HCT116 (cell line): ENCODE results near the gene TRPT1. TPM values are rescaled to one million over a fixed set of nuclear protein-coding genes. Genes with fewer than 3 reads are reported as not detected.

ENCODE experiments used
- ATAC-seq: fragments of 200-7000 bp; cut with Tn5 transposase; 2 replicates; pipeline ENCODE4 v1.9.1; 2020; ENCODE audit warnings: mild to moderate bottlenecking, moderate library complexity
- BruUV-seq: library from RNA; stranded (reverse); fragments of 400-500 nt; replicated peaks from 2 replicates; lab custom pipeline; 2021; lab: Mats Ljungman, UMichigan
- CTCF ChIA-PET: fragments of 300-600 bp; sonication (Branson Sonifier 250); formaldehyde crosslinking; loops from one replicate; lab custom pipeline; 2021; ENCODE audit warnings: antibody characterized with exemption; lab: Charles Lee
- POLR2A ChIA-PET: fragments of 300-600, 350-600 bp; sonication (Branson Sonifier 250); formaldehyde crosslinking; loops from one replicate; lab custom pipeline; 2021; ENCODE audit warnings: antibody characterized with exemption; lab: Charles Lee
- RAD21 ChIA-PET, 2 experiments: fragments of 300-600 bp; sonication (Branson Sonifier 250); formaldehyde crosslinking; loops; one replicate each; lab custom pipeline; 2023; ENCODE audit warnings: low total read pairs in 2 of 2; ENCODE audit not compliant: uncharacterized antibody in 2 of 2, unreplicated experiment in 2 of 2, low non-redundant PET in 1 of 2; lab: Charles Lee
- DNase-seq: peaks from one replicate; pipeline ENCODE4 v3.0.0-alpha.2; 2010; ENCODE audit warnings: low read depth, low spot score
- H2AFZ ChIP-seq: fragments of 200-600 bp; shearing (Covaris generic), sonication (generic); 2 replicates; pipeline ENCODE4 v1.6.1; 2017; ENCODE audit warnings: low read depth, mixed run types, mixed read lengths, antibody characterized with exemption, low read length; ENCODE audit not compliant: poor library complexity, severe bottlenecking
- H3K27ac ChIP-seq: 2 replicates; pipeline ENCODE4 v1.5.1; 2012; ENCODE audit warnings: low read depth, low read length
- H3K27me3 ChIP-seq: fragments of 200-600 bp; sonication (generic); 2 replicates; pipeline ENCODE4 v1.6.1; 2016; ENCODE audit warnings: mixed run types, low read length, mixed read lengths; ENCODE audit not compliant: insufficient read depth
- H3K36me3 ChIP-seq, 2 experiments: fragments of 200-500 bp in 1 of 2; fragments of 200-600 bp in 1 of 2; sonication (Bioruptor generic) in 1 of 2; sonication (generic) in 1 of 2; 2 replicates each; pipeline versions ENCODE4 v1.5.1 to v1.6.1; 2014 to 2016; ENCODE audit warnings: low read length in 2 of 2, inconsistent platforms in 1 of 2, mixed read lengths in 1 of 2, mixed run types in 1 of 2; ENCODE audit not compliant: insufficient read depth in 2 of 2, control insufficient read depth in 1 of 2
- H3K4me1 ChIP-seq, 2 experiments: fragments of 200-600 bp in 1 of 2; sonication (generic) in 1 of 2; 2 replicates each; pipeline versions ENCODE4 v1.5.1 to v1.6.1; 2012 to 2017; ENCODE audit warnings: low read length in 2 of 2, inconsistent platforms in 1 of 2, mild to moderate bottlenecking in 1 of 2, mixed read lengths in 1 of 2, mixed run types in 1 of 2, moderate library complexity in 1 of 2; ENCODE audit not compliant: insufficient read depth in 2 of 2, control insufficient read depth in 1 of 2
- H3K4me2 ChIP-seq: fragments of 200-600 bp; sonication (generic); 2 replicates; pipeline ENCODE4 v1.6.1; 2017; ENCODE audit warnings: mixed run types, low read length, mixed read lengths
- H3K4me3 ChIP-seq, 2 experiments: fragments of 200-600 bp in 1 of 2; sonication (generic) in 1 of 2; replicated peaks in 1 of 2; 2 replicates each; pipeline ENCODE4 v1.5.1; 2011 to 2016; ENCODE audit warnings: low read length in 2 of 2, control low read depth in 1 of 2, low read depth in 1 of 2, mild to moderate bottlenecking in 1 of 2, mixed read lengths in 1 of 2, mixed run types in 1 of 2
- H3K79me2 ChIP-seq: fragments of 200-600 bp; sonication (generic); 2 replicates; pipeline ENCODE4 v1.6.1; 2017; ENCODE audit warnings: mild to moderate bottlenecking, mixed run types, low read length, moderate library complexity, mixed read lengths; ENCODE audit not compliant: insufficient read depth
- H3K9ac ChIP-seq: fragments of 200-600 bp; sonication (generic); 2 replicates; pipeline ENCODE4 v1.6.1; 2016; ENCODE audit warnings: low read length, mixed read lengths
- H3K9me2 ChIP-seq: fragments of 200-600 bp; sonication (generic), shearing (Covaris generic); 2 replicates; pipeline ENCODE4 v1.6.1; 2017; ENCODE audit warnings: mixed run types, mild to moderate bottlenecking, moderate library complexity; ENCODE audit not compliant: insufficient read depth
- H3K9me3 ChIP-seq, 2 experiments: fragments of 200-500 bp in 1 of 2; fragments of 200-600 bp in 1 of 2; sonication (Bioruptor generic) in 1 of 2; sonication (generic) in 1 of 2; 2 replicates each; pipeline ENCODE4 v1.6.1; 2014 to 2017; ENCODE audit warnings: low read length in 2 of 2, mixed read lengths in 2 of 2, inconsistent platforms in 1 of 2, low read depth in 1 of 2, mild to moderate bottlenecking in 1 of 2, mixed run types in 1 of 2, moderate library complexity in 1 of 2; ENCODE audit not compliant: control insufficient read depth in 1 of 2, insufficient read depth in 1 of 2
- H4K20me1 ChIP-seq: fragments of 200-600 bp; sonication (generic), shearing (Covaris generic); 2 replicates; pipeline ENCODE4 v1.6.1; 2017; ENCODE audit warnings: mixed run types, mild to moderate bottlenecking, moderate library complexity; ENCODE audit not compliant: insufficient read depth
- EZH2 ChIP-seq: fragments of 200-600 bp; sonication (generic); IDR thresholded peaks from 2 replicates; pipeline ENCODE4 v1.6.1; 2017; ENCODE audit warnings: antibody characterized with exemption, mixed run types
- POLR2AphosphoS5 ChIP-seq: IDR thresholded peaks from 2 replicates; pipeline ENCODE4 v1.6.1; 2011; ENCODE audit warnings: mild to moderate bottlenecking, low read depth, low read length, moderate library complexity
- TCF7L2 ChIP-seq: IDR thresholded peaks from 2 replicates; pipeline ENCODE4 v1.7.0; 2011; ENCODE audit warnings: borderline replicate concordance, inconsistent platforms; ENCODE audit not compliant: insufficient read depth, insufficient read length; ENCODE audit errors: extremely low read depth
- YY1 ChIP-seq: IDR thresholded peaks from 2 replicates; pipeline ENCODE4 v1.6.1; 2011; ENCODE audit warnings: low read length, low read depth, moderate library complexity, mild to moderate bottlenecking; ENCODE audit not compliant: insufficient replicate concordance; ENCODE audit errors: extremely low read depth
- ZNF274 ChIP-seq: fragments of 200-500 bp; sonication (Bioruptor generic); IDR thresholded peaks from 2 replicates; pipeline ENCODE4 v1.6.1; 2014; ENCODE audit warnings: mild to moderate bottlenecking, low read depth, low read length, inconsistent platforms
- intact Hi-C: fragments of 100-400 bp; cut with micrococcal nuclease; formaldehyde crosslinking; loops from 2 replicates; pipeline ENCODE4 v1.10.0; 2022
- total RNA-seq: library from RNA; stranded (reverse); gene quantifications from one replicate; pipeline ENCODE4 v1.2.1, GENCODE V29; 2021; ENCODE audit not compliant: unreplicated experiment
- TF ChIP-seq, protein P1 (sequence below): IDR thresholded peaks from 2 replicates; pipeline ENCODE4 v1.6.1; 2011; ENCODE audit warnings: mild to moderate bottlenecking, low read length, moderate library complexity; ENCODE audit not compliant: insufficient replicate concordance; ENCODE audit errors: extremely low read depth

Gene TRPT1
- total RNA-seq, 1 experiment from 2014 or later: 43.2 TPM

DNA sequence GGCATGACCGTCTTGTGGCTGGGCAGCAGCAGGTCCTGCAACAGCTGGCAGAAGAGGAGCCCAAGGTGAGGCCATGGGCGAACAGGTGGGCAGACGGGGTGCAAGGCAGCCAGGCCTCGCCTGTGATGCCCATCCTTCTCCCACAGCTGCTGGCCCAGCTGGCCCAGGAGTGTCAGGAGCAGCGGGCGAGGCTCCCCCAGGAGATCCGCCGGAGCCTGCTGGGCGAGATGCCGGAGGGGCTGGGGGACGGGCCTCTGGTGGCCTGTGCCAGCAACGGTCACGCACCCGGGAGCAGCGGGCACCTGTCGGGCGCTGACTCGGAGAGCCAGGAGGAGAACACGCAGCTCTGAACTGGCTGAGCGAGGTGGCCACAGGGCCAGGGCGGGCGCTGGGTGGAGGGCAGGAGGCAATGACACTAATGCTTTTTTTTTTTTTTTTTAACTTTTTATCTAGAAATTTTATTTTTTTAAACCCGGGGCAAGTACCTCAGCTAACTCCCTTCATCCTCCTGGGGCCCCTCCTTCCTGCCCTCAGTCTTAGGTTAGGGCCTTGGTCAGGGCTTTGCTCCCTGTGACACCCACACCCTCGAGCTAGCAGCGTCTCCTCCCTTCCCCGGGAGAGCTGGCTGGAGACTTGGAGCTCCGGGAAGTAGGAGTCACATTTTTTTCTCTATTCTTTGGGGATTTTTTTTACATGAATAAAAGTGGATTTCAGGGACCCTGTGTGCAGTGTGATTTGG, 41.4 kb upstream of the TRPT1 start:
- POLR2A ChIA-PET: interaction anchor here (1.7 to 2.0 kb wide), 2 partner anchors 26 to 37 kb away, joined by 5 to 9 read pairs; partner anchors contain the start of genes ESRRA and FKBP2
- Histone ChIP-seq H4K20me1 (no peaks in the 10 kb centered on the region), H3K27ac (peak overlapping the region; percentile 95), H3K4me1 (peaks cover 18 to 31% of the 10 kb centered on the region in 2 experiments; a peak in 3 of 4 replicates), H2AFZ (no peak overlapping the region), H3K9me3 (no peaks in the 10 kb centered on the region), H3K27me3 (no peaks in the 10 kb centered on the region), H3K4me3 (no peak overlapping the region), H3K79me2 (peaks cover 6% of the 10 kb centered on the region; the same call in 1 of the 2 replicates), H3K9ac (no peak overlapping the region), H3K9me2 (no peaks in the 10 kb centered on the region), H3K36me3 (peaks cover 5 to 27% of the 10 kb centered on the region in 2 experiments; a peak in 2 of 4 replicates), H3K4me2 (peak overlapping the region; percentile 91)
- RAD21 ChIA-PET: no interaction called here
- DNase-seq: no peak
- TF ChIP-seq EZH2: no peak
- no peak for TF ChIP-seq ZNF274
- BruUV-seq: no TSS peak
- no peak for ATAC-seq
- CTCF ChIA-PET: no interaction called here
- intact Hi-C loops: no loop called here

DNA sequence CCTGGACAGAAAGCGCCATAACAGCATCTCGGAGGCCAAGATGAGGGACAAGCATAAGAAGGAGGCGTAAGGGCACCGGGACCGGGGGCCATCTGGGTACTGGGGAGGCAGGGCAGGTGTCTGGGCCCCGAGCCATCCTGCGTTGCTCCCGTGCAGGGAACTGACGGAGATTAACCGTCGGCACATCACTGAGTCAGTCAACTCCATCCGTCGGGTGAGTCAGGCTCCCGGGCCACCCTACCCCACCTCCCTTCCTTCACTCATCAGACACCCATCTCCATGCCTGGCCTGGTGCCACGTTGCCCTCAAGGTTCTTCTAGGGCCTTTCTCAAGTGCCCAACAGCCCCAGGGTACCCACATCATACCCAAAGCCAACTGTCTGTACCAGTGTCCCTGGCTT, 40.4 kb upstream of the TRPT1 start:
- ChIA-PET CTCF (no interaction called here), RAD21 (no interaction called here), POLR2A (interaction anchor here (1.7 kb wide), 1 partner anchor 25 kb away, joined by 5 read pairs; the partner anchor contains the start of gene FKBP2)
- DNase-seq (no peak), ATAC-seq (no peak)
- Histone ChIP-seq H3K36me3 (peaks cover 5 to 34% of the 10 kb centered on the region in 2 experiments; a peak in 2 of 4 replicates), H3K79me2 (no peaks in the 10 kb centered on the region; the same call in 1 of the 2 replicates), H3K4me3 (no peak overlapping the region), H3K9ac (no peak overlapping the region), H3K4me2 (no peak overlapping the region), H3K27ac (no peak overlapping the region; the same call in 1 of the 2 replicates), H3K4me1 (peaks cover 13 to 25% of the 10 kb centered on the region in 2 experiments; a peak in 3 of 4 replicates), H2AFZ (no peak overlapping the region), H3K27me3 (no peaks in the 10 kb centered on the region), H3K9me3 (no peaks in the 10 kb centered on the region), H3K9me2 (no peaks in the 10 kb centered on the region), H4K20me1 (no peaks in the 10 kb centered on the region)
- no TSS peak for BruUV-seq
- intact Hi-C loops: no loop called here
- TF ChIP-seq EZH2: no peak
- no peak for TF ChIP-seq POLR2AphosphoS5
- TF ChIP-seq, protein P1, sequence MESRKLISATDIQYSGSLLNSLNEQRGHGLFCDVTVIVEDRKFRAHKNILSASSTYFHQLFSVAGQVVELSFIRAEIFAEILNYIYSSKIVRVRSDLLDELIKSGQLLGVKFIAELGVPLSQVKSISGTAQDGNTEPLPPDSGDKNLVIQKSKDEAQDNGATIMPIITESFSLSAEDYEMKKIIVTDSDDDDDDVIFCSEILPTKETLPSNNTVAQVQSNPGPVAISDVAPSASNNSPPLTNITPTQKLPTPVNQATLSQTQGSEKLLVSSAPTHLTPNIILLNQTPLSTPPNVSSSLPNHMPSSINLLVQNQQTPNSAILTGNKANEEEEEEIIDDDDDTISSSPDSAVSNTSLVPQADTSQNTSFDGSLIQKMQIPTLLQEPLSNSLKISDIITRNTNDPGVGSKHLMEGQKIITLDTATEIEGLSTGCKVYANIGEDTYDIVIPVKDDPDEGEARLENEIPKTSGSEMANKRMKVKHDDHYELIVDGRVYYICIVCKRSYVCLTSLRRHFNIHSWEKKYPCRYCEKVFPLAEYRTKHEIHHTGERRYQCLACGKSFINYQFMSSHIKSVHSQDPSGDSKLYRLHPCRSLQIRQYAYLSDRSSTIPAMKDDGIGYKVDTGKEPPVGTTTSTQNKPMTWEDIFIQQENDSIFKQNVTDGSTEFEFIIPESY: no peak
- no peak for TF ChIP-seq TCF7L2
- TF ChIP-seq YY1: no peak
